Right lobe of liver (tissue), 6 donors: ENCODE results near the gene NWD2. TPM values are rescaled to one million over a fixed set of nuclear protein-coding genes. Genes with fewer than 3 reads are reported as not detected.
A peak's percentile ranks its signal among the peaks of the same experiment; 100 is the strongest.

Experiments used
- ATAC-seq, 4 donors: fragments of 200-7000 bp; cut with Tn5 transposase; one replicate each; pipeline ENCODE4 v1.9.1; 2020; ENCODE audit warnings: mild to moderate bottlenecking in 4 of 4, moderate library complexity in 4 of 4
- DNase-seq, 3 donors: peaks; one replicate each; pipeline ENCODE4 v3.0.0-alpha.2; 2020
- H3K27ac ChIP-seq, 3 donors: fragments of 200-600 bp; one replicate each; pipeline ENCODE4 v1.8.0; 2022
- H3K27me3 ChIP-seq, 2 donors: fragments of 200-600 bp; one replicate each; pipeline ENCODE4 v1.8.0; 2022
- H3K36me3 ChIP-seq, 4 donors: fragments of 200-600 bp; sonication (generic) in 1 of 4; one replicate each; pipeline versions ENCODE4 v1.5.1 to v1.8.0; 2017 to 2022; ENCODE audit warnings: control low read depth in 1 of 4
- H3K4me1 ChIP-seq, 4 donors: fragments of 200-600 bp; sonication (generic) in 1 of 4; one replicate each; pipeline versions ENCODE4 v1.5.1 to v1.8.0; 2017 to 2022; ENCODE audit warnings: control low read depth in 1 of 4
- H3K4me3 ChIP-seq, 3 donors: fragments of 200-600 bp; one replicate each; pipeline ENCODE4 v1.8.0; 2022
- H3K9me3 ChIP-seq, 4 donors: fragments of 200-600 bp; sonication (generic) in 1 of 4; one replicate each; pipeline versions ENCODE4 v1.5.1 to v1.8.0; 2017 to 2022; ENCODE audit warnings: control low read depth in 1 of 4
- CTCF ChIP-seq, 4 donors: fragments of 200-600 bp in 3 of 4; fragments of 450-650 bp in 1 of 4; IDR thresholded peaks; one replicate each; pipeline versions ENCODE4 v1.5.1 to v1.8.0; 2016 to 2022; ENCODE audit warnings: antibody characterized with exemption in 4 of 4, mild to moderate bottlenecking in 2 of 4
- POLR2A ChIP-seq: fragments of 450-650 bp; IDR thresholded peaks from one replicate; pipeline ENCODE4 v1.6.1; 2017; ENCODE audit warnings: antibody characterized with exemption, mild to moderate bottlenecking
- WGBS: methylation state at CpG from one replicate; pipeline ENCODE4 v1.1.6; 2018; ENCODE audit warnings: low coverage, low lambda C conversion rate; ENCODE audit not compliant: insufficient coverage; ENCODE audit errors: missing lambda C conversion rate; 5-methylcytosine and 5-hydroxymethylcytosine counted together
- intact Hi-C, 2 donors: fragments of 100-400 bp; cut with DNase I; formaldehyde crosslinking; loops; one replicate each; pipeline versions ENCODE4 v1.11.2 to v1.14.1; 2022
- total RNA-seq, 6 experiments: library from RNA; depleted of rRNA in 2 of 6; stranded (reverse); fragments of >200 nt in 2 of 6; fragmentation: NEBNext Ultra II Directional in 3 of 6; extraction: Animal tissue kit (Norgen Biotek cat#: 25700) in 3 of 6; gene quantifications; one replicate each; pipeline versions ENCODE4 v1.1.0 to v1.2.4, GENCODE V29; 2016 to 2023
- donor health status: DM: no; HTN: yes; CAD: no.
- donor health status: DM: no; HTN: no; CAD: no.
- donor health status: DM: no; HTN: no; CAD: no.
- donor health status: DM: no; HTN: yes; CAD: no.
- donor health status: DM: no; HTN: yes; CAD: no.

Gene NWD2
- total RNA-seq, 6 experiments from 2014 or later, result 0.05 TPM; not detected in 5

GRCh38 chr4:37243722-37244582 lies 591 bp upstream of the NWD2 start:
- Histone ChIP-seq H3K27ac (no peak overlapping the region), H3K9me3 (no peaks in the 10 kb centered on the region), H3K36me3 (no peaks in the 10 kb centered on the region), H3K27me3 (peaks cover 0 to 5% of the 10 kb centered on the region in 2 donors), H3K4me3 (peak overlapping the region in 2 of 3 donors; percentile 14 to 26), H3K4me1 (peaks cover 0 to 8% (median 0%) of the 10 kb centered on the region in 4 donors)
- ATAC-seq, result no peak
- intact Hi-C loops, result no loop called here
- TF ChIP-seq POLR2A (no peak), CTCF (IDR thresholded peaks at IDR 0.05) (no peak)
- DNase-seq, result no peak
- WGBS, result 3% methylated on average over 19 of the region's 70 CpGs

GRCh38 chr4:37245391-37245954 lies 930 bp downstream of the NWD2 start:
- ATAC-seq (no peak), DNase-seq (no peak)
- peak overlapping the region in 1 of 3 donors; percentile 26 for H3K4me3 ChIP-seq
- H3K36me3 ChIP-seq, result no peaks in the 10 kb centered on the region
- TF ChIP-seq POLR2A (no peak), CTCF (IDR thresholded peaks at IDR 0.05) (no peak)
- peaks cover 0 to 5% of the 10 kb centered on the region in 2 donors for H3K27me3 ChIP-seq
- H3K4me1 ChIP-seq, result peaks cover 0 to 8% (median 0%) of the 10 kb centered on the region in 4 donors
- H3K9me3 ChIP-seq, result no peaks in the 10 kb centered on the region
- 6% methylated on average over 22 of the region's 23 CpGs for WGBS
- H3K27ac ChIP-seq, result no peak overlapping the region
- intact Hi-C loops, result no loop called here

- Histone ChIP-seq H3K9me3 (no peaks in the 10 kb centered on the region), H3K4me1 (peaks cover 0 to 8% (median 0%) of the 10 kb centered on the region in 4 donors), H3K36me3 (no peaks in the 10 kb centered on the region), H3K27ac (no peak overlapping the region), H3K27me3 (peaks cover 0 to 5% of the 10 kb centered on the region in 2 donors), H3K4me3 (no peak overlapping the region)
- ATAC-seq (no peak), DNase-seq (no peak)
- intact Hi-C loops, result no loop called here
- 25% methylated on average over 6 of the region's 6 CpGs for WGBS
- no peak for TF ChIP-seq POLR2A
- no peak for TF ChIP-seq CTCF (IDR thresholded peaks at IDR 0.05)
These were observed 2.3 kb downstream of the NWD2 start for GRCh38 chr4:37246891-37247290.

- H3K27ac ChIP-seq, result no peak overlapping the region
- 80% methylated on average over 1 of the region's 1 CpG for WGBS
- no peaks in the 10 kb centered on the region for H3K9me3 ChIP-seq
- TF ChIP-seq CTCF (IDR thresholded peaks at IDR 0.05), result no peak
- TF ChIP-seq POLR2A, result no peak
- no peak overlapping the region for H3K4me3 ChIP-seq
- H3K36me3 ChIP-seq, result no peaks in the 10 kb centered on the region
- intact Hi-C loops, result no loop called here
- H3K27me3 ChIP-seq, result no peaks in the 10 kb centered on the region
- no peak for ATAC-seq
- H3K4me1 ChIP-seq, result no peaks in the 10 kb centered on the region
- no peak for DNase-seq
These were observed 13.7 kb downstream of the NWD2 start for GRCh38 chr4:37258221-37258620.
